Measurements from ENCODE around the gene VWA8. TPM values are rescaled to one million over a fixed set of nuclear protein-coding genes. Genes with fewer than 3 reads are reported as not detected.

The VWA8 gene
- total RNA-seq, 2 experiments from 2014 or later, result 22.6 to 23.1 TPM

DNA sequence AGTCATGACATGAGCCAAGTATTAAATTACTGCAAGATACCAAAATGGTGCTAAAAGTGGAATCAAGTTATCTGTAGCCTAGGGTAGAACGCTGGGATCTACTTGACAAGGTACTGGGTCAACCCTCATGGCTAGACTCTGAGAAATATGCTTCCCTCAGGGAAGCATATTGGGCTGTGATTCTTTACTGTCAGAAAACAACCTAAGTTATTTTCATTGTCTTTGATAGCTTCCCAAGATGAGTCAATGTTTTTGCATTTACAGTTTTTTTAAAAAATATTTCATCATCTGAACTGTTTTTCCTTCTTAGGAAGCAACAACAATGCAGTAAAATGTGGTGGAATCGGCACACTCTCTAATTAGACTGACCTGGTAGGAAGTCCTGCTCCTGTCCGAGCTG lies 285.6 kb downstream of the VWA8 start:
- no peak for DNase-seq
- peaks cover 8% of the 10 kb centered on the region for H3K4me1 Mint-ChIP-seq
- H3K9me3 Mint-ChIP-seq, result no peaks in the 10 kb centered on the region
- no peaks in the 10 kb centered on the region for H3K27me3 Mint-ChIP-seq
- H3K36me3 Mint-ChIP-seq, result peaks cover 11% of the 10 kb centered on the region
- H3K4me3 Mint-ChIP-seq, result no peak overlapping the region
- H3K27ac Mint-ChIP-seq, result no peak overlapping the region

DNA sequence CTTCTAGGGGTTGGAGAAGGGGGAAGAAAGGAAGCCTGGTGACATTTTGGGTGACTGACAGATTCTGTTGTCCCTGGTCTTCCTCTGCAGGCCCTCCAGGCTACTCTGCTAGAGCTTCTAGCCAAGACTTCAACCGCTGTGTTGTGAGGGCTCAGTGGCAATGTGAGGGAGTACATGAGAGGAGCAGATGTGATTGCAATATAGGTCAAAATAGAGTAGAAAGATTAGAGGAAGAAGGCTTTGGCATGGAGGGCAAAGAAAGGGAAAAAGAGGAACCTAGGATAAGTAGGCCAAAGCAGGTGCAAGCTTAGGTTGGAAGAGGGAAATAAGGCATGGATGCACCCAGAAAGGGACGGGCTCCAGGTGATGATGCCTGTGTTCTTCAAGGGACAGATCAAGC lies 286.7 kb downstream of the VWA8 start:
- no peak for DNase-seq
- H3K4me3 Mint-ChIP-seq, result no peak overlapping the region
- H3K27ac Mint-ChIP-seq, result no peak overlapping the region
- no peaks in the 10 kb centered on the region for H3K27me3 Mint-ChIP-seq
- no peaks in the 10 kb centered on the region for H3K4me1 Mint-ChIP-seq
- peaks cover 13% of the 10 kb centered on the region for H3K36me3 Mint-ChIP-seq
- H3K9me3 Mint-ChIP-seq, result no peaks in the 10 kb centered on the region

DNA sequence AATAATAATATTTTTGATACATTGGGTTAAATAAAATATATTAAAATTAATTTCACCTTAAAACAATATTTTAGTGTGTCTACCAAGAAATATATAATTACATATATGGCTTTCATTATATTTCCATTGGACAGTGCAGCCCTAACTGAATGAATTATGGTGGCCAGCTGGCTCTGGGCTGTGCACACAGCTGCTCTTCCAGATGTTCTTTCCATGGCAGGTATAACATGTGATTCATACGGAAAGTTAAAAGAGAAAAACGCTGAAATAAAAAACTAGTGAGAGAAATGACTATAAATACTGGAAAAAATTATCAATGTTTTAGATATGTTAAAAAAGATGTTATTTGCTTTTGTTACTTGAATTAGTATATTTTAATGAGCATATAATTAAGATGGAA lies 287.3 kb downstream of the VWA8 start:
- Mint-ChIP-seq H3K4me1 (no peaks in the 10 kb centered on the region), H3K4me3 (no peak overlapping the region), H3K27ac (no peak overlapping the region), H3K9me3 (no peaks in the 10 kb centered on the region), H3K36me3 (peaks cover 12% of the 10 kb centered on the region), H3K27me3 (no peaks in the 10 kb centered on the region)
- DNase-seq, result no peak

DNA sequence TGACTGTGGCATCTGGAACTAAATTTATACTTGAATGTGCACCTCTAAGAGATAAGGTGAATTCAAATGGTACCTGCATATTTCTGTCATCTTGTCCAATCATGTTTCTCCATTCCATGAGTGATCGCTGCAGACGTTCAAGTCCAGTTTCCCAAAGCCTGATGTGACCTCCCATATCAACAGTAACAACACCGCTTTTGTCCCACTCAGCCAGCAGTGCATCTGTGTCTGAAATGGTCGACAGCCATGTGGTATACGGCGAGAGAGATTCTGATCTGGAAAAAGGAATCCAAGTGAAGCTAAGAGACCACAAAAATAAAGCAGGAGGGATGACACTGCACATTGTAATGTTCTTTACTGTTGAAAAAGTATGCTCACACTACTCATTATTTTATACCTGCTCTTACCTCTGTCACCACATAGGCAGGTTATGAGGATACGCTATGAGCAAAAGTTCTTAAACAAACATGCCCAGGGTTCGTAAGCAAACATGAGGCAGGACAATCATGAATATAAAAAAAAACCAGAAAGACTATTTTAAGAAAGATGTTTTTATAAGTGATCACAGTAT lies 290.0 kb downstream of the VWA8 start:
- no peak for DNase-seq
- Mint-ChIP-seq H3K4me3 (no peak overlapping the region), H3K27ac (no peak overlapping the region), H3K27me3 (no peaks in the 10 kb centered on the region), H3K4me1 (no peaks in the 10 kb centered on the region), H3K9me3 (no peaks in the 10 kb centered on the region), H3K36me3 (peaks cover 7% of the 10 kb centered on the region)

DNA sequence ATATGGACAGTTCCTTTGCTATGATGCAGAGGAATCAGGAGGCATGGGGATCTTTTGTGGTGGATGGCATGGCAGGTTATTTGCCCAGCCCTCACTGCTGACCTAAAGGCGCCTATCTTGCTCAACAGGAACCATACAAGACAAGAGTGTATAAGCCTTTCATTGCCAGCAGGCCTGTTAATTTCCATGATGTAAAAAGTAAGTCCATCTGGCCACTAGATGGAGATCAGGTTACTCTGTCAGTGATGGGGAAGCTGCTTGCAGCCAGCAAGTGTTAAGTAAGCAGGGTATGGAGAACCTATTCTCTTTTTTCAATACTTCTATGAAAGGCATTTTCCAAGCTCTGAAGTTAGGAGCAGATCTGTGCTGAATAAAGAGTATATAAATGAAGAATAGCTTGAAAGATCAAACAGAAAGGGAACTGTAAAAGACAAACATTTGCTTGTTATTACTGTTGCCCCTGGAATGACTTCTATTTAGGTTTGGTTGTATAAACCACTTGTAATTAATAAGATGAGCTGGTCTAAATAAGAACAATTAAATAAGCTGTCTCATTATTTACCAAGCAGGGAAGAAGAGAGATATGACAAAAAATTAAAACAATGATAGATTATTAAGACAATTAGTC lies 292.7 kb downstream of the VWA8 start:
- DNase-seq, result peak; percentile 7
- Mint-ChIP-seq H3K4me3 (no peak overlapping the region), H3K4me1 (no peaks in the 10 kb centered on the region), H3K9me3 (no peaks in the 10 kb centered on the region), H3K27ac (no peak overlapping the region), H3K27me3 (no peaks in the 10 kb centered on the region), H3K36me3 (peaks cover 3% of the 10 kb centered on the region)

DNA sequence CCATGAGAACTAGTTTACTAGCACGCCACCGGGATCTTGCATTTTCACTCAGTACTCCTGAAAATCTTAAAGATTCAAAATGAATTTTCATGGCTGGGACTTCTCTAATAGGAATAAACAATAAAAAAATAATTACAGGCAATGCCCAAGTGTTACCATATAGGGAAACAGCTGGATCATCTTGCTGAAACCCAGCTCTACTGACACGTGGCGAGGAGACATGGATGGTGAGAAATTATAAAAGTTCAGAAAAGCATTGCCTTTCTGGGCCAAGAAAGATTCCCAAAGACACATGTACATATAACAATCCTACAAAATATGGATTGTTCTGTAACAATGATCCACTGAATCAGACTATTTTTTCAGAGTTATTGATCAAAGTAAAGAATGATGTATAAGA lies 294.3 kb downstream of the VWA8 start:
- Mint-ChIP-seq H3K4me1 (no peaks in the 10 kb centered on the region), H3K4me3 (no peak overlapping the region), H3K27me3 (no peaks in the 10 kb centered on the region), H3K9me3 (no peaks in the 10 kb centered on the region), H3K36me3 (peaks cover 3% of the 10 kb centered on the region), H3K27ac (no peak overlapping the region)
- no peak for DNase-seq

DNA sequence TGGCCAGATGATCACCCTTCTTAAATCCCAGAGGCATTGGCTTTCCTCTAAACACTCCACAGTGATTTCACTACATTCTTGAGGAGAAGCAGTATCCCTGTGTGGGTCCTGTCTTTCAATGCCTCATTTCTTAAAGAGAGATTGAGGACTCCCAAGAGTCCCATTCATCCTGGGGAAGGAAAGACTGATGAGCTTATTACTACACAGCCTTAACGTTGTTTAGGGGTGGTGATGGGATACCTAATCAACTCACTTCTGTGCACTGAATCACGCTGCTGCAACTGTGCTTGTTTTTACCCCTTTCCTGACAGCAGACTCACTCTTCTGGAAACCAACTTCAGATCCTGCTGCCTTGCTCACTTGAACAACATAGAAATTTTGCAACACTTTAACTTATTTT lies 300.5 kb downstream of the VWA8 start:
- DNase-seq, result no peak
- H3K9me3 Mint-ChIP-seq, result no peaks in the 10 kb centered on the region
- no peaks in the 10 kb centered on the region for H3K27me3 Mint-ChIP-seq
- H3K4me1 Mint-ChIP-seq, result peaks cover 7% of the 10 kb centered on the region
- no peak overlapping the region for H3K4me3 Mint-ChIP-seq
- H3K36me3 Mint-ChIP-seq, result no peaks in the 10 kb centered on the region
- no peak overlapping the region for H3K27ac Mint-ChIP-seq

DNA sequence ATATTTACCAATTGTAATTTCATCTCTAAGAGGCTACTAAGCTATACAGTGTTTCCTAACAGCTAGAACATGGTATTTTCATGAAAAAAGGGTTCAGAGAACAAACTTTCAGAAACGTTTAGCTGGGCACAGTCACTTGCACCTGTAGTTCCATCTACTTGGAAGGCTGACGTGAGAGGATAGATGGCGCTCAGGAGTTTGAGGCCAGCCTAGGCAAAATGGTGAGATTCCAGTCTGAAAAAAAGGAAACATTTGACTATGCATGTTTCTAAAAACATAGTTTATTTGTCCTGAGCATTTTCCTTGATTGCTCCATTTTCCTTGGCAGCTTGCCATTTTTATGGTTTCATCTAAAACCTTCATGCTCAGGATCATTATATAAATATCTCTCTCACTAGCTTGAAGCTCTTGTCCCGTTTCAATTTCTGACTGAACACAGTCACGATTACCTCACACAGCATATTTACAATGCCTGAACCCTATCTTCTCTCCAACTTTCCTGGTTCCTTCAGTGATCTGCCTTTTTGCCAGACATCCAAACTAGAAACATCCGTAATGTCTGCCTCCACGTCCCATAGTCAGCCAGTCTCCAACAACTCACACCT lies 302.8 kb downstream of the VWA8 start:
- Mint-ChIP-seq H3K9me3 (no peaks in the 10 kb centered on the region), H3K4me1 (peaks cover 11% of the 10 kb centered on the region), H3K36me3 (no peaks in the 10 kb centered on the region), H3K4me3 (no peak overlapping the region), H3K27ac (no peak overlapping the region), H3K27me3 (no peaks in the 10 kb centered on the region)
- DNase-seq, result no peak

DNA sequence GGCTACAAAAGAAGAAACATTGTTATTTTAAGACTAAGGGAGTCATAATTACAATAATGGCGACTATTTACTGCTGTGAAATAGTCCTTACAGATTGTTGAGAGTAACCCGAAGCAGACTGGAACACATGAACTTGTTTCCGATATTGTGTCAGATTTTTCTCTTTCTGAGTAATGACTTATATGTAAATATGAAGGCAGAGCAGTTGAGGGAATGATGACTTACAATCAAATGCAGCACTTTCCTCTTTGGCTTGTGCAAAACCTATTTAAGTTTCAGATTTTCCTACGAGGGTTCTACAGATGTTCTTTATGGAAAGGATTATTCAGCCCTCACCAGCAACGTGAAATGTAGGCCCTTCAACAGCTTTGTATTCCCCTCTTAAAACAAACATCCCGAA lies 304.9 kb downstream of the VWA8 start:
- H3K9me3 Mint-ChIP-seq, result no peaks in the 10 kb centered on the region
- H3K4me3 Mint-ChIP-seq, result no peak overlapping the region
- H3K27ac Mint-ChIP-seq, result peak overlapping the region; percentile 23
- no peak for DNase-seq
- H3K36me3 Mint-ChIP-seq, result no peaks in the 10 kb centered on the region
- no peaks in the 10 kb centered on the region for H3K27me3 Mint-ChIP-seq
- H3K4me1 Mint-ChIP-seq, result peaks cover 13% of the 10 kb centered on the region

DNA sequence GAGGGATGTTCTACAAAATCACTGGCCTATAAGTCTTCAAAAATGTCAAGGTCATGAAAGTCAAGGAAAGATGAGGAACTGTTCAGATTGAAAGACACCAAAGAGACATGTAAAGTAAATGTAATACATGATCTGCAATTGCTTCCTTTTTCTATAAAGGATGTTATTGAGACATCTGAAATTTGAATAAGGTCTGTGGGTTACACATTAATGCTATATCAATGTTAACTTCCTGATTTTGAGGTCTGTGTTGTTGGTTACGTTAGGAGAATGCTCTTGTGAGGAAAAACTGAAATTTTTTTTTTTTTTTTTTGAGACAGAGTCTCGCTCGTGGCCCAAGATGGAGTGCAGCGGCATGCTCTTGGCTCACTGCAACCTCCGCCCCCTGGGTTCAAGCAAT lies 306.1 kb downstream of the VWA8 start:
- DNase-seq, result no peak
- Mint-ChIP-seq H3K4me1 (peaks cover 15% of the 10 kb centered on the region), H3K36me3 (peaks cover 3% of the 10 kb centered on the region), H3K4me3 (no peak overlapping the region), H3K9me3 (no peaks in the 10 kb centered on the region), H3K27me3 (no peaks in the 10 kb centered on the region), H3K27ac (no peak overlapping the region)

DNA sequence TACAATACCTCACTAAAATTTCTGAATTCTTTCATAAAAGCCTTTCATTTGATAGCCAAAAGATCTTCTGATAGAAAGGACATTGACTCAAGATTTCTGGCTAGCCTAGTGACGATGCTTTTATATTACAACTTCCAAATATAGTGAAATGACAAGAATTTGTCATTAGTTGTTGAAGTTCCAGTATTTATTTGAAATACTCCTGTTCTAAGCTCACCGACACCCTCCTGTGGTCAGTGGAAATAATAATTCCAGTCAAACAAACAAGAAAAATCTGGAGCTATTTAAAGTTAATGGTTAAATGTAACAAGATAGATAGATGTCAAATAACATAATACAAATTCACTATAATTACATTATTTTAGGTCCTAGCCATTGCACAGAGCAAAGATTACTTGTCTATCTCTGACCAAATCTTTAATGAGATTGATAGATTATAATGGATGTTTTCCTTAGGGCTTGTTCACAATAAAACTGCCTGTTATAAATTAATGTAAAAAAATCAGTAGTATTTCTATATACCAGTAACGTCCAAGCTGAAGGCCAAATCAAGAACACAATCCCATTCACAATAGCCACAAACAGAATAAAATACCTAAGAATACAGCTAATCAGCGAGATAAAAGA lies 308.1 kb downstream of the VWA8 start:
- peaks cover 15% of the 10 kb centered on the region for H3K4me1 Mint-ChIP-seq
- no peaks in the 10 kb centered on the region for H3K9me3 Mint-ChIP-seq
- no peak overlapping the region for H3K4me3 Mint-ChIP-seq
- peaks cover 3% of the 10 kb centered on the region for H3K36me3 Mint-ChIP-seq
- no peak overlapping the region for H3K27ac Mint-ChIP-seq
- H3K27me3 Mint-ChIP-seq, result no peaks in the 10 kb centered on the region
- peak; percentile 4 for DNase-seq

DNA sequence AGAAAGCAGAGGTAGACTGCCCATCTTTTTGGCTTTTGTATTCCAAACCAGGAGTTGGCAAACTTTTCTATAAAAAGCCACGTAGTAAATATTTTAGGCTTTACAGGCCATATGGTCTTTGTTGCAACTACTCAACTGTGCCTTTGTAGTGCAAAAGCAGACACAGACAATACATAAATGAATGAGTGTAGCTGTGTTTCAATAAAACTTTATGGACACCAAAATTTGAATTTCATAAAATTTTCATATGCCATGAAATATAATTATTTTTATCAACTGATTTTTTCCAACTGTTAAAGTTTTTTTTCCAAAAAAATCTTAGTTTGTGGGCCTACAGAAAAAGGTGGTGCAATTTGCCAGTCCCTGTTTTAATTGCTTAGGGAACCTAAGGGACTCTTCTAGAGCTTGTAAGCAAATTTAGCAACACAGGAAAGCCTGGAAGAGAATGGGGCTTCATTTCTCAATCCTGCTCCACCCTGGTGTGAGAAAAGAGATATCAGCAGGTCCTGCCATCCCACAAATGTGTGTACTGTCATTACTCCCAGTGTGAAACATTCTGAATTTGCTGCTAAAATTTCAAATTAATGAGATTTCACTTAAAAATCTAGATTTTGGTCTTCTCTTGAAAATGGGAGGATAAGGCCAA lies 309.4 kb downstream of the VWA8 start:
- Mint-ChIP-seq H3K36me3 (peaks cover 3% of the 10 kb centered on the region), H3K4me1 (peaks cover 13% of the 10 kb centered on the region), H3K27ac (no peak overlapping the region), H3K27me3 (no peaks in the 10 kb centered on the region), H3K4me3 (no peak overlapping the region), H3K9me3 (no peaks in the 10 kb centered on the region)
- no peak for DNase-seq

DNA sequence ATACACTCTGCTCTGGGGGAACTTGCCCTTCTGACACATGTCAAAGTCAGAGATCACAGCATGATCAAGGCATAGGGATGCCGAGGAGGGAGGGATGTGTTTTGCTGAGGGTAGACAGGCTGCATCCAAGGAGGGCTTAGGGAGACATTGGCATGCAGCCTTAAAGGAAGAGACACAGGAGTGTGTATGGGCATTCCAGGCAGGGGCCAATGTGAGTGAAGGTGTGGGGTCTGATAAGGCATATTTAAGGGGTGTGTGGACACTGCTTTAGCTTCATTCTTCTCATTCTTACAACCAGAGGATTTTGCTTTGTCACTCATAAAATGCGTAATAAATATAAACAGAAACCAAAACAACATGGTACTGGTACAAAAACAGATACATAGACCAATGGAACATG lies 310.2 kb downstream of the VWA8 start:
- H3K4me3 Mint-ChIP-seq, result no peak overlapping the region
- no peak overlapping the region for H3K27ac Mint-ChIP-seq
- H3K36me3 Mint-ChIP-seq, result peaks cover 3% of the 10 kb centered on the region
- no peaks in the 10 kb centered on the region for H3K9me3 Mint-ChIP-seq
- peaks cover 8% of the 10 kb centered on the region for H3K4me1 Mint-ChIP-seq
- no peaks in the 10 kb centered on the region for H3K27me3 Mint-ChIP-seq
- no peak for DNase-seq

DNA sequence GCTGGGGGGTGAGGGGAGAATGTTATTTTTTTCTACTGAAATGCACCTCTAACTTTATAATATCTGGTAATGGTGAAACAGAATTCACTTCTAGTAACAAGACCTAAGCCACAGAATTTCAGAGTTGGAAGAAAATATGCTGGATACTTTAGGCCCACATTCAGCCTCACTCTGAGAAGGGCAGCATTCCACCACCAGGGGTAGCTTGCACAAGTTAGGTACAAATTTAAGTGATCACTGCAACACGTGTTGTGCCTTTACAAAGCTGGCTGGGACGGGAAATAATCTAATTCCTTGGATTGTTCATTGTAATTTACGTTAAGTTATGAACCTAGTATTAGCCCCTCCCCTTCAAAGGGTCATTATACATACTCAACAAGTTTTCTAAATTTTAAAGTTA lies 311.2 kb downstream of the VWA8 start:
- Mint-ChIP-seq H3K27ac (no peak overlapping the region), H3K36me3 (peaks cover 3% of the 10 kb centered on the region), H3K4me3 (no peak overlapping the region), H3K9me3 (no peaks in the 10 kb centered on the region), H3K27me3 (no peaks in the 10 kb centered on the region), H3K4me1 (peaks cover 7% of the 10 kb centered on the region)
- DNase-seq, result no peak

DNA sequence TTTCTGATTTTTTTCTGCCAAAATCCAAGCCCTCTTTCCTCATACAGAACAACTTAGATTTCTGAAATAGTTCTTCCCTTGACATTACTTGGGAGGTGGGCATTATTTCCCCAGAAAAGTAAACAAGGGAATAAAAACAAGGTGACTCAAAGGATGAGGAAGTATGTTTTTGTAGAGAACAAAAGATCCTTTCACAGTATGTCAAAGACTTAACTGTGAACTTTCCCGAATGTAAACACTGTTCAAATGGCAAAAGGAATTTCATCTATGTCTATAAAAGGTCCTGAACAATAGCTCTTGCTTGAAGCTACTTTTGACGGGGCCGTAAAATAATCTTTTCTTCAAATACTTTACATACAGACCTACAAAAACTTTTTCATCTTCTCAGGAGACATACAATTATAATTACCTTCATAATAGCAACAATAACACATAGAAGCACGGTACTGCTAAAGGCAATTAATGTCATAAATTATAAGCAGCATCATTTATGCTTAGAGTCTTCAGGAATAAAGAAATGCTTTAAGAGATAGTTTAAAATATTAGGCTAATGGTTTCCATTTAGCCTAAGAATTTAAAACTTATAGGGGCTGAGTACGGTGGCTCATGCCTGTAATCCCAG lies 312.5 kb downstream of the VWA8 start:
- H3K4me3 Mint-ChIP-seq, result no peak overlapping the region
- H3K27ac Mint-ChIP-seq, result no peak overlapping the region

More for the DNA sequence above, 312.5 kb downstream of the VWA8 start:
- peaks cover 6% of the 10 kb centered on the region for H3K4me1 Mint-ChIP-seq
- peaks cover 3% of the 10 kb centered on the region for H3K36me3 Mint-ChIP-seq
- DNase-seq, result no peak
- no peaks in the 10 kb centered on the region for H3K27me3 Mint-ChIP-seq
- H3K9me3 Mint-ChIP-seq, result no peaks in the 10 kb centered on the region
